Immature natural killer cell (primary cell): ENCODE measurements around the gene KCNQ5. TPM values are rescaled to one million over a fixed set of nuclear protein-coding genes. Genes with fewer than 3 reads are reported as not detected.
A peak's percentile ranks its signal among the peaks of the same experiment; 100 is the strongest.

Experiments used
- DNase-seq, 3 donors: peaks; one replicate each; pipeline ENCODE4 v3.0.0; 2022; ENCODE audit warnings: mixed read lengths in 1 of 3
- H3K27ac Mint-ChIP-seq, 6 donors: one replicate each; pipeline ENCODE4 v1.8.0; 2020; ENCODE audit warnings: mixed read lengths in 6 of 6, mild to moderate bottlenecking in 5 of 6, inconsistent platforms in 4 of 6, moderate library complexity in 3 of 6
- H3K27me3 Mint-ChIP-seq, 3 donors: one replicate each; pipeline ENCODE4 v1.8.0; 2020 to 2021; ENCODE audit warnings: low read depth in 3 of 3, mild to moderate bottlenecking in 3 of 3, mixed read lengths in 3 of 3, moderate library complexity in 3 of 3, inconsistent platforms in 1 of 3
- H3K36me3 Mint-ChIP-seq, 3 donors: one replicate each; pipeline ENCODE4 v1.8.0; 2020; ENCODE audit warnings: mixed read lengths in 3 of 3, inconsistent platforms in 2 of 3, mild to moderate bottlenecking in 2 of 3
- H3K4me1 Mint-ChIP-seq, 2 donors: one replicate each; pipeline ENCODE4 v1.8.0; 2020; ENCODE audit warnings: inconsistent platforms in 2 of 2, mild to moderate bottlenecking in 2 of 2, mixed read lengths in 2 of 2, moderate library complexity in 1 of 2
- H3K4me3 Mint-ChIP-seq, 5 donors: one replicate each; pipeline ENCODE4 v1.8.0; 2020; ENCODE audit warnings: mild to moderate bottlenecking in 5 of 5, mixed read lengths in 5 of 5, inconsistent platforms in 3 of 5, moderate library complexity in 3 of 5
- H3K9me3 Mint-ChIP-seq, 6 donors: one replicate each; pipeline ENCODE4 v1.8.0; 2020; ENCODE audit warnings: mild to moderate bottlenecking in 6 of 6, mixed read lengths in 6 of 6, inconsistent platforms in 4 of 6, moderate library complexity in 3 of 6
- polyA plus RNA-seq, 3 donors: library from polyadenylated mRNA; unstranded; fragments of 300-500 nt; fragmentation: Illumina TruSeq; gene quantifications; one replicate each; pipeline ENCODE4 v1.2.3, GENCODE V29; 2021

Gene KCNQ5
- polyA plus RNA-seq, 3 donors from 2014 or later = 1.3 to 4.3 (median 1.8) TPM

DNA sequence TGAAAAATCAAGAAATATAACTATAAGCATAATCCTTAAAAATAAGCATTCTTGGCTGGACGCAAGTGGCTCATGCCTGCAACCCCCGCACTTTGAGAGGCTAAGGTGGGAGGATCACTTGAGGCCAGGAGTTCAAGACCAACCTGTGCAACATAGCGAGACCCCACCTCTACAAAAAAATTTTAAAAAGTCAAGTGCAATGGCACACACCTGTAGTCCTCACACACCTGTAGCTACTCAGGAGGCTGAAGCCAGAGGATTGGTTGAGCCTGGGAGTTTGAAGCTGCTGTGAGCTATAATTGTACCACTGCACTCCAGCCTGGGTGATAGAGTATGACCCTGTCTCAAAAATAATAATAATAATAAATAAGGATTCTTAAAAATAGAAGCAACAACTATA, 494.5 kb downstream of the KCNQ5 start:
- H3K4me3 Mint-ChIP-seq = no peak overlapping the region
- DNase-seq = no peak
- H3K4me1 Mint-ChIP-seq = no peaks in the 10 kb centered on the region
- no peaks in the 10 kb centered on the region for H3K9me3 Mint-ChIP-seq
- no peak overlapping the region for H3K27ac Mint-ChIP-seq
- peaks cover 5 to 17% (median 6%) of the 10 kb centered on the region in 3 donors for H3K36me3 Mint-ChIP-seq
- H3K27me3 Mint-ChIP-seq = no peaks in the 10 kb centered on the region

- H3K36me3 Mint-ChIP-seq = peaks cover 3 to 10% (median 5%) of the 10 kb centered on the region in 3 donors
- H3K27me3 Mint-ChIP-seq = no peaks in the 10 kb centered on the region
- H3K9me3 Mint-ChIP-seq = no peaks in the 10 kb centered on the region
- no peak overlapping the region for H3K4me3 Mint-ChIP-seq
- no peak for DNase-seq
- H3K27ac Mint-ChIP-seq = no peak overlapping the region
- H3K4me1 Mint-ChIP-seq = no peaks in the 10 kb centered on the region
These were observed 499.6 kb downstream of the KCNQ5 start for GRCh38 chr6:73121421-73121993.

- DNase-seq = no peak
- Mint-ChIP-seq H3K27ac (no peak overlapping the region), H3K4me1 (no peaks in the 10 kb centered on the region), H3K27me3 (no peaks in the 10 kb centered on the region), H3K9me3 (no peaks in the 10 kb centered on the region), H3K36me3 (peaks cover 3 to 10% (median 5%) of the 10 kb centered on the region in 3 donors), H3K4me3 (no peak overlapping the region)
These were observed 501.9 kb downstream of the KCNQ5 start for GRCh38 chr6:73123632-73124329.

- peak overlapping the region; percentile 18 to 73 (median 64) for H3K4me3 Mint-ChIP-seq
- peaks cover 3 to 11% of the 10 kb centered on the region in 2 donors for H3K4me1 Mint-ChIP-seq
- H3K9me3 Mint-ChIP-seq = no peaks in the 10 kb centered on the region
- no peak overlapping the region for H3K27ac Mint-ChIP-seq
- H3K36me3 Mint-ChIP-seq = peaks cover 4 to 5% (median 4%) of the 10 kb centered on the region in 3 donors
- DNase-seq = peak; percentile 65 to 73 (median 72)
- H3K27me3 Mint-ChIP-seq = peaks cover 0 to 2% (median 2%) of the 10 kb centered on the region in 3 donors
These were observed 508.0 kb downstream of the KCNQ5 start for GRCh38 chr6:73129653-73130443.

- peaks cover 4 to 7% (median 4%) of the 10 kb centered on the region in 3 donors for H3K36me3 Mint-ChIP-seq
These were observed 509.8 kb downstream of the KCNQ5 start for GRCh38 chr6:73131706-73132105.

GRCh38 chr6:73134588-73134987, 512.7 kb downstream of the KCNQ5 start:
- H3K27ac Mint-ChIP-seq = peak overlapping the region in 1 of 6 donors; percentile 37
- peaks cover 0 to 2% (median 2%) of the 10 kb centered on the region in 3 donors for H3K27me3 Mint-ChIP-seq
- DNase-seq = no peak
- H3K4me3 Mint-ChIP-seq = no peak overlapping the region
- H3K9me3 Mint-ChIP-seq = no peaks in the 10 kb centered on the region
- peaks cover 3 to 6% of the 10 kb centered on the region in 2 donors for H3K4me1 Mint-ChIP-seq
- H3K36me3 Mint-ChIP-seq = peaks cover 4 to 8% (median 4%) of the 10 kb centered on the region in 3 donors

More at GRCh38 chr6:73131706-73132105, 509.8 kb downstream of the KCNQ5 start:
- Mint-ChIP-seq H3K4me1 (peaks cover 3 to 11% of the 10 kb centered on the region in 2 donors), H3K4me3 (no peak overlapping the region), H3K9me3 (no peaks in the 10 kb centered on the region), H3K27ac (no peak overlapping the region), H3K27me3 (peaks cover 0 to 2% (median 2%) of the 10 kb centered on the region in 3 donors)
- no peak for DNase-seq

GRCh38 chr6:73139681-73140383, 518.0 kb downstream of the KCNQ5 start:
- Mint-ChIP-seq H3K27ac (peak overlapping the region in 1 of 6 donors; percentile 63), H3K27me3 (peaks cover 0 to 1% (median 0%) of the 10 kb centered on the region in 3 donors), H3K9me3 (no peaks in the 10 kb centered on the region), H3K4me1 (no peaks in the 10 kb centered on the region), H3K4me3 (no peak overlapping the region), H3K36me3 (peaks cover 0 to 18% (median under 1%) of the 10 kb centered on the region in 3 donors)
- DNase-seq = no peak

DNA sequence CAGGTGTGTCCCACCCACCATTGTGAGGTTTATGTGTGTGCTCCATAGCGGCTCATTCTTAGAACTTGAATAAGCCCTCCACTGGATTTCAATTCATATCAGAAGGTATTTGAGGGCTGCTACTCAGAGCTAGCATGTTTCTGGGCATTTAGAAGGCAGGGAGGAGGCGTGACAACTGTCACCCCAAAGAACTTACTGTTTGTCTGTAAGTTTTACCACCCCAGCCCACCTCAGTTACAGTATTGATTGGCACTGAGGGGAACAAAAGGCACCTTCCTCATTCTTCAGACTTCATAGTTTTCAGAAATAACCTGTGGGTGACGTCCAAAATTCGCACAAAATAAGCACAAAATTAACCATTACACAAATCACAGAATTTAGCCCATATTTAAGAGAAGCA, 521.7 kb downstream of the KCNQ5 start:
- Mint-ChIP-seq H3K4me3 (no peak overlapping the region), H3K9me3 (no peaks in the 10 kb centered on the region), H3K27me3 (peaks cover 0 to 3% (median 0%) of the 10 kb centered on the region in 3 donors), H3K27ac (no peak overlapping the region), H3K36me3 (peaks cover 0 to 21% (median 6%) of the 10 kb centered on the region in 3 donors), H3K4me1 (no peaks in the 10 kb centered on the region)
- DNase-seq = no peak

- H3K36me3 Mint-ChIP-seq = peaks cover 0 to 21% (median 6%) of the 10 kb centered on the region in 3 donors
- no peak overlapping the region for H3K4me3 Mint-ChIP-seq
- no peaks in the 10 kb centered on the region for H3K9me3 Mint-ChIP-seq
- no peak overlapping the region for H3K27ac Mint-ChIP-seq
- DNase-seq = no peak
- peaks cover 0 to 3% (median 0%) of the 10 kb centered on the region in 3 donors for H3K27me3 Mint-ChIP-seq
- H3K4me1 Mint-ChIP-seq = no peaks in the 10 kb centered on the region
These were observed 522.7 kb downstream of the KCNQ5 start for GRCh38 chr6:73144516-73144915.

DNA sequence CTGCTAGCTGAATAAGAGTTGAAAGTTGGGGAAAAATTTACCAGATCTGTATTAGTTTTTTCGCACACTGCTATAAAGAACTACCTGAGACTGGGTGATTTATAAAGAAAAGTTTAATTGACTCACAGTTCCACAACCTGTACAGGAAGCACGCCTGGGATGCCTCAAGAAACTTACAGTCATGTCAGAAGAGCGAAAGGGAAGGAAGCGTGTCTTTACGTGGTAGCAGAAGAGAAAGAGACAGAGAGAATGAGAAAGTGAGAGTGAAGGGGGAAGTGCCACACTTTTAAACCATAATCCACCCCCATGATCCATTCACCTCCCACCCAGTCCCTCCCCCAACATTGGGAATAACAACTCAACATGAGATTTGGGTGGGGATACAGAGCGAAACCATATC, 523.8 kb downstream of the KCNQ5 start:
- Mint-ChIP-seq H3K27me3 (peaks cover 0 to 1% (median 0%) of the 10 kb centered on the region in 3 donors), H3K9me3 (no peaks in the 10 kb centered on the region), H3K27ac (no peak overlapping the region), H3K36me3 (peaks cover 0 to 13% (median 6%) of the 10 kb centered on the region in 3 donors), H3K4me1 (no peaks in the 10 kb centered on the region), H3K4me3 (no peak overlapping the region)
- DNase-seq = no peak

GRCh38 chr6:73151732-73152131, 529.9 kb downstream of the KCNQ5 start:
- no peak overlapping the region for H3K27ac Mint-ChIP-seq
- peaks cover 0 to 6% (median 3%) of the 10 kb centered on the region in 3 donors for H3K36me3 Mint-ChIP-seq

DNA sequence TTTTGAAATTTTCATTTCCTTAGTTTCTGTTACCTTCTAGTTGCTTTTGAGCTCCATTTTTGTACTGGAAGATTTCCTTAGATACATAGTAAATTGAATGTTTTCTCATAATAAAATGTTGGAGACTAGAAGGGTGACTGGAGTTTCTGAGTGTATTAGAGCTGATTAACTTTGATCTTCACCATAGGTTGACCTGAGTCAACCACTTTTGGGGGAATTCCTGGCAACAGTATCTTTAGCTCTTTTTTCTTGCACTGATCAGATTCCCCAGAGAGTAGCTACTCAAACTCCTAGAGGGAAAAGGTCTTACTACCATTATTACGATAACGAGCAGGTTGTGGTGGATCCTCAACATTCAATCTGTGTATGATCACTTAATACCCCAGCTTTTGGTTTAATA, 530.7 kb downstream of the KCNQ5 start:
- Mint-ChIP-seq H3K27ac (no peak overlapping the region), H3K4me3 (no peak overlapping the region), H3K9me3 (peaks cover 0 to 6% (median 0%) of the 10 kb centered on the region in 6 donors), H3K36me3 (peaks cover 0 to 9% (median 8%) of the 10 kb centered on the region in 3 donors), H3K4me1 (no peaks in the 10 kb centered on the region), H3K27me3 (no peaks in the 10 kb centered on the region)
- no peak for DNase-seq

More at GRCh38 chr6:73151732-73152131, 529.9 kb downstream of the KCNQ5 start:
- Mint-ChIP-seq H3K4me3 (no peak overlapping the region), H3K27me3 (no peaks in the 10 kb centered on the region), H3K4me1 (no peaks in the 10 kb centered on the region), H3K9me3 (peaks cover 0 to 3% (median 0%) of the 10 kb centered on the region in 6 donors)
- no peak for DNase-seq

DNA sequence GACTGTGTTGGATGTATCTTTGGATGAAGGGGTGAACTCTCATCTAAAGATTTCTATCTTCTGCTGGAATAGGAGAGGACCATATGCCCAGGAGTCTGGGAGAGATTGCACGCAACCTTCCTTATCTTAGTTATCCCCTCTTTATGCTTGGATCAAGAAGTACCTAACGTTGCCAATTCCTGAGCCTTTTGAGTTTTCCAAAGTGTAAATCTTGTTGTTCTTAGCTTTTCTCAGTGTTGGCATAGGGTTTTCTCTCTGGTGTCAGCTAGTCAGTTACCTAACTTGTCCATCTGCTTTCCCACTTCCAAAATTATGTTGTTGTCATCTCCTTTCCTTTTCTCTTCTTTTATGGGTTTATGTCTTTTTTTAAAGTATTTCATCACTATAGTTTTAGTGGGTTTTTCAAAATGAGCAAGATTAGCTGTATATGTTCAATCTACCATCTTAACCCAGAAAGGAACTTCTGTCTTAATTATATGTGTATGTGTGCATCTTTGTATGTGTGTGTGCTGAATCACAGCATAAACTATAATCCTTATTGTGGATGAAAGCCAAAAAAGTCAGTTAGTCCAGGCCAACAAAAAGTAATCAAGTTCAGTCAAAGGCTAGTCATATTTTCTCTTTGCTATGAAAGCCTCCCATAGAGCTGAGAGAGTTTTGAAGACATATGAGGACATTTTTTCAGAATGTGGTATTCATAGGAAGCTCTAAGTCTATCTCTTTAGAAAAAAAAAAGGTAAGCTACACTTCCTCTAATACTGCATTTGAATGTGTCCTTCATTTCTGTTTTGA, 531.3 kb downstream of the KCNQ5 start:
- Mint-ChIP-seq H3K36me3 (peaks cover 0 to 11% (median 9%) of the 10 kb centered on the region in 3 donors), H3K27me3 (no peaks in the 10 kb centered on the region), H3K4me1 (no peaks in the 10 kb centered on the region), H3K4me3 (no peak overlapping the region), H3K9me3 (peaks cover 0 to 6% (median 0%) of the 10 kb centered on the region in 6 donors), H3K27ac (no peak overlapping the region)
- DNase-seq = no peak
